HL-60 (cell line): ENCODE results near the gene CCDC85B.

Experiments used
- DNase-seq, 2 experiments: peaks; one replicate each; pipeline ENCODE4 v3.0.0-alpha.2; 2010 to 2020; ENCODE audit warnings: low read depth in 1 of 2, low spot score in 1 of 2
- H3K27ac ChIP-seq: fragments of 250-450 bp; sonication (Bioruptor Pico); replicated peaks from 2 replicates; pipeline ENCODE4 v1.5.1; 2020; ENCODE audit warnings: mild to moderate bottlenecking, moderate library complexity
- H3K27me3 ChIP-seq: fragments of 250-450 bp; sonication (Bioruptor Pico); 2 replicates; pipeline ENCODE4 v1.5.1; 2021; ENCODE audit warnings: mild to moderate bottlenecking, moderate library complexity; ENCODE audit not compliant: insufficient read depth, poor library complexity, severe bottlenecking
- H3K4me3 ChIP-seq: replicated peaks from 2 replicates; pipeline ENCODE4 v1.5.1; 2011; ENCODE audit warnings: mild to moderate bottlenecking, control low read depth, low read length; ENCODE audit not compliant: insufficient read depth
- CTCF ChIP-seq: IDR thresholded peaks from one replicate; pipeline ENCODE4 v1.5.1; 2011; ENCODE audit warnings: low read length, control low read depth, inconsistent platforms; ENCODE audit not compliant: insufficient read depth
- GABPA ChIP-seq: IDR thresholded peaks from 2 replicates; pipeline ENCODE4 v1.6.1; 2012; ENCODE audit warnings: low read depth
- POLR2AphosphoS5 ChIP-seq: IDR thresholded peaks from 2 replicates; pipeline ENCODE4 v1.6.1; 2012; ENCODE audit warnings: low read depth
- REST ChIP-seq: IDR thresholded peaks from 2 replicates; pipeline ENCODE4 v1.6.1; 2012; ENCODE audit warnings: low read depth; ENCODE audit not compliant: insufficient replicate concordance
- SPI1 ChIP-seq: IDR thresholded peaks from 2 replicates; pipeline ENCODE4 v1.6.1; 2012; ENCODE audit warnings: low read depth, mild to moderate bottlenecking, borderline replicate concordance

CCDC85B gene

GRCh38 chr11:65873318-65874156 lies 16.9 kb upstream of the CCDC85B start:
- TF ChIP-seq REST (no peak), SPI1 (no peak), GABPA (no peak), CTCF (no peak), POLR2AphosphoS5 (peak; percentile 48; the same call in 1 of the 2 replicates)
- Histone ChIP-seq H3K4me3 (peak overlapping the region; percentile 46), H3K27ac (peak overlapping the region; percentile 35), H3K27me3 (no peaks in the 10 kb centered on the region)
- DNase-seq, result peak; percentile 88 to 93

- TF ChIP-seq SPI1 (no peak), REST (no peak), GABPA (no peak), POLR2AphosphoS5 (no peak), CTCF (no peak)
- Histone ChIP-seq H3K27me3 (no peaks in the 10 kb centered on the region), H3K4me3 (no peak within 1 kb of the TSS), H3K27ac (no peak within 1 kb of the TSS)
- DNase-seq, result no peak
Observed at GRCh38 chr11:65879617-65880016, 10.9 kb upstream of the CCDC85B start, which contains the start of gene CTSW. TSS of gene CTSW (plus strand) at chr11:65879837. CDS start at chr11:65879855, 18 bp downstream.

- Histone ChIP-seq H3K27me3 (no peaks in the 10 kb centered on the region), H3K4me3 (no peak overlapping the region), H3K27ac (no peak overlapping the region)
- no peak for TF ChIP-seq CTCF
- DNase-seq, result no peak
Observed at GRCh38 chr11:65880027-65880426, 10.4 kb upstream of the CCDC85B start.
